ENCODE results near the gene FOXB2. TPM values are rescaled to one million over a fixed set of nuclear protein-coding genes. Genes with fewer than 3 reads are reported as not detected.

Gene FOXB2
- total RNA-seq = not detected in 2 replicates

DNA sequence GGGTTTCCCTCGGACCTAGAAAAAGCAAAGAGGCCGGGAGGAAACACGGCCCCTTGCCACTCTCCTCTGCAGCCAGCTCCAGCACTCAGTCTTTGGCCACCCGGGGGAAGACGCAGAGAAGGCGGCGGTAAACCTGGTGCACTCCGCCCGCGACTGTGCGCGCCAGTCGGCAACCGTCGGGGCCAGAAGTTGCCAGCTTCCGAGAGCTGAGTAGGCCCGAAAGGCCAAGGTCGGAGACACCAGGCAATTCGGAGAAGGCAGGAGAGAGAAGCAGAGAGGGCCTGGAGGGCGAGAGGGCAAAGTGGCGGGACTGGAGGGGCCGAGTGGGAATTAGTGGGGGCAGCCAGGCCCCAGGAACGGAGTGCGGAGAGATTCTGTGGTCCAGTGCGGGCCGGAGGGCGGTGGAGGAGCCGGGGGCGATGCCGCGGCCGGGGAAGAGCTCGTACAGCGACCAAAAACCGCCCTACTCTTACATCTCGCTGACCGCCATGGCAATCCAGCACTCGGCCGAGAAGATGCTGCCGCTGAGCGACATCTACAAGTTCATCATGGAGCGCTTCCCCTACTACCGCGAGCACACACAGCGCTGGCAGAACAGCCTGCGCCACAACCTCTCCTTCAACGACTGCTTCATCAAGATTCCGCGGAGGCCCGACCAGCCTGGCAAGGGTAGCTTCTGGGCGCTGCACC, at the start of gene FOXB2:
Gene FOXB2 (plus strand): TSS at position 420 of the 690 bp plus-strand sequence. CDS start 0 bp downstream, at position 420.

Other genes with a start within 250 kb of the FOXB2 start
- gene PRUNE2, start 113.5 kb upstream of the FOXB2 start, total RNA-seq = 0.07 TPM in 1 of 2 replicates, not detected in the other
- gene VPS13A, start 157.9 kb downstream of the FOXB2 start, total RNA-seq = 8.0 and 13.1 TPM in 2 replicates

Measured in airway epithelial cell (primary cell).